Measurements from ENCODE around the gene OGFR. TPM values are rescaled to one million over a fixed set of nuclear protein-coding genes. Genes with fewer than 3 reads are reported as not detected.

OGFR gene
- total RNA-seq, 1 donor: 51.5 TPM

DNA sequence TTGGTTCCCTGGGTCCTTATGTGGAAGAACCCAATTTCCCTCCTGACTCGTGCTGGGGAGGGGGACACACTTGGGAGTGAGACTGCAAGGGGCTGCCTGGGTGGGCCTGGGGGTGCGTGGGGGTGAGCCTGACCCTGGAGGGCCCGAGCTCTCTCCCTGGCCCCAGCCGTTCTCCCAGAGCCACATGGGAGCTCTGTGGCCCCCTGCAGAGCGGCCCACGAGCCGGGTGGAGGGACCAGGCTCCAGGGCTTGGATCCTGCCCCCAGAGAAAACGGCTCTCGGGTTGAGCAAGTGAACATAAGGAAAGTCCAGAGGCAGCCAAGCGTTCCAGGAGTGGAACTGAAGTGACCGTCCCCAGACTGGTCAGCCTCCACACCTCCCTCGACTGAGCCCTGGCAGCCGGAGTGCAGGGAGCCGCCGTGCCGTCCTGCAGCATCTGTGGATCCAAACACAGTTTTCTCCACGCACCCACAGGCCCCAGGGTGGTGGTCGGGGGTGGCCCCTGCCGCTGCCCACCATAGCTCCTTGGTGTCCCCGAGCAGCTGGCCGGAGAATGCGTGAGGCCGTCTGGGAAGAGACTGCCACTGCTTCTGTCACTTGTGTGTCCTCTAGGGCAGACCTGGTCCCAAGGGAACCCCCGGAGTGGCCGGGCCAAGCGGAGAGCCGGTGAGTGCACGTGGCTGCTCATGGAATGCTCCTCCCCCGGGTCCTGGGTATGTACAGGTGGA is 22.8 kb downstream of the OGFR start:
- H3K4me1 ChIP-seq (ENCODE audit: insufficient read depth, low read length): peaks cover 18% of the 10 kb centered on the region
- no peaks in the 10 kb centered on the region for H3K9me3 ChIP-seq (ENCODE audit: low read depth, low read length)
- no peak overlapping the region for H3K4me3 ChIP-seq (ENCODE audit: low read length)
- no peaks in the 10 kb centered on the region for H3K27me3 ChIP-seq (ENCODE audit: insufficient read depth, low read length)

DNA sequence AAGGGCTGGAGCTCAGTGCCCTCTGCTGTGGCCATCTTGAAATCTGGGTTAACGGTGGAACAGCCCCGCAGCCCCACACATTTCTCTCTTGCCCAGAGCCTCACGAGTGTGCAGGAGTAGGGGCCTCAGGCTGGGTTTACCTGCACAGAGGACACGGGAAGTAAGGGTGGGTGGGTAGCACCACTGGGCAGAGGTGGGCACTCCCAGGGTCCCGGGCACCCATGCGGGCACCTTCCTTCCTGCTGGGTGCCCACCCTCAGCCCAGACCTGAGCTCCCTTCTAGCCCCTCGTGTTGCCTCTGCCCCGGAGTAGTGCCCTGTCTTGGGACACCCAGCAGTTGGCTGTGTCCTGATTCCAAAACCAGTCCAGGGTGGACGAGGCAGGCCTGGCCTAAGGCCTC is 23.4 kb downstream of the OGFR start:
- no peaks in the 10 kb centered on the region for H3K27me3 ChIP-seq (ENCODE audit: insufficient read depth, low read length)
- no peak overlapping the region for H3K4me3 ChIP-seq (ENCODE audit: low read length)
- H3K9me3 ChIP-seq (ENCODE audit: low read depth, low read length): no peaks in the 10 kb centered on the region
- H3K4me1 ChIP-seq (ENCODE audit: insufficient read depth, low read length): peaks cover 24% of the 10 kb centered on the region

DNA sequence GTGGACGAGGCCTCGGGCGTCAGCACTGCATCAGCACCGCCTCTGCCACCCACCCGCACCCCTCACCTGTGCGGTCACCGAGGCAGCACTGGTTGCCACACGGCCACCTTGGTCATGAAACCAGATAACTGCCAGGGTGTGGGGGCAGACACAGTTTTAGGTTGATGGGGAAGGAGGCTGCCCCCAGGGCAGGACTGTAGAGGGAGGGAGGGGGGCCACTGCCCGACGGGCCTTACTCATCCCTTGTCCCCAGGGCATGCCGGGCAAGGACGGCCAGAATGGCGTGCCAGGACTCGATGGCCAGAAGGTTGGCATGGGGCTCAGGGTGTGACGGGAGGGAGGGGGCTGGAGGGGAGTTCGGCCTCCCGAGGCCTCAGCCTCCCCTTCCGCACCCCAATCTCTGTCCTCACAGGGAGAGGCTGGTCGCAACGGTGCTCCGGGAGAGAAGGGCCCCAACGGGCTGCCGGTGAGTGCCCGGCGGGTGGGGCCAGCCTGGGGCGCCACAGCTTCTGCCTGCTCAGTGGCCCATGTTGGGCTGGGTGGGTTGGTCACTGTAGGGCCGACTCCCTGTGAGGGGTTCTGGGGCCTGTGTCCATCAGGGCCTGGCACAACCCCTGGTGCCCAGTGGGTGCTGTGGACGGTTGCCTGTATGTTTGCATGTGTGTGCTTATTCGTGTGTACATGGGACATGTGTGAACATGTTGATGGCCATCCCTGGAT is 24.0 kb downstream of the OGFR start:
- H3K27me3 ChIP-seq (ENCODE audit: insufficient read depth, low read length): no peaks in the 10 kb centered on the region
- H3K4me3 ChIP-seq (ENCODE audit: low read length): no peak overlapping the region
- no peaks in the 10 kb centered on the region for H3K9me3 ChIP-seq (ENCODE audit: low read depth, low read length)
- peaks cover 24% of the 10 kb centered on the region for H3K4me1 ChIP-seq (ENCODE audit: insufficient read depth, low read length)

DNA sequence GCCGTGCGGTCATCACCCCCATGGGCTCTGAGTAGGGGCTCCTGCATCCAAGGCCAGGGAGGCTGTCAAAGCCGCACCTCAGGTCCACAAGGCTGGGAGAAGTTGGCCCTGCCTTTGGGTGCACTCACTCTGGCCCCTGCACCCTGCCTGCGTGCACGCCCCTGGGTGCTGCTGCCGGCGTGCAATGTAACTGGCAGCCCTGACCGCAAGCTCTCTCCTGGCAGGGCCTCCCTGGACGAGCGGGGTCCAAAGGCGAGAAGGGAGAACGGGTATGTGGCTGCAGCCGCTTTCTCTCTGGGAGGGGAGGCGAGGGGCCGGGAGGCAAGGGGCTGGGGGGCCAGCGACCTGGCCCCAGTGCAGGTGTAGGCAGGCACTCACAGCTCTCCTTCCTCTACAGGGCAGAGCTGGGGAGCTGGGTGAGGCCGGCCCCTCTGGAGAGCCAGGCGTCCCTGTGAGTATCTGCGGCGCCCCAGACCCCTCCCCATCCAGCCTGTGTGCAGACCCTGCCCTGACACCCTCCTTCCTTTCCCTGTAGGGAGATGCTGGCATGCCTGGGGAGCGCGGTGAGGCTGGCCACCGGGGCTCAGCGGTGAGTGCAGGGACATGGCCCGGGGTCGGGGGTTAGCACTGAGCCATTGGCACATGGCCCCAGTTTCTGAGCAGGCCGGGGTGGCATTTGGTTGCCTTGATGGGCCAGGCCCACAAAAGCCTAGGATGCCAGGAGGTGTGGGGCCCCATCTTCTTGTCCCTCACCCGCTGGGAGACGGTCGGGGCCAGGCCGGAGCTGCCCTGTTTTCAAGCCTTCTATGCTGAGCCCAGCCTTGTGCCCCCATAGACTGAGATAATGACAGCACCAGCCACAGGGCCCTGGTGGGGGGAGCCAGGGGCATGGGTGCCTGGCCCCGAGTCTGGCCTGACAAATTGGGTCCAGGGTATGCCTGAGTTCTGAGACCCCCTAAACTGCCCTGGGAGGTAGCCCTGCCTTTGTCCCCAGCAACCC is 24.9 kb downstream of the OGFR start:
- peaks cover 19% of the 10 kb centered on the region for H3K4me1 ChIP-seq (ENCODE audit: insufficient read depth, low read length)
- no peaks in the 10 kb centered on the region for H3K27me3 ChIP-seq (ENCODE audit: insufficient read depth, low read length)
- no peak overlapping the region for H3K4me3 ChIP-seq (ENCODE audit: low read length)
- H3K9me3 ChIP-seq (ENCODE audit: low read depth, low read length): no peaks in the 10 kb centered on the region

DNA sequence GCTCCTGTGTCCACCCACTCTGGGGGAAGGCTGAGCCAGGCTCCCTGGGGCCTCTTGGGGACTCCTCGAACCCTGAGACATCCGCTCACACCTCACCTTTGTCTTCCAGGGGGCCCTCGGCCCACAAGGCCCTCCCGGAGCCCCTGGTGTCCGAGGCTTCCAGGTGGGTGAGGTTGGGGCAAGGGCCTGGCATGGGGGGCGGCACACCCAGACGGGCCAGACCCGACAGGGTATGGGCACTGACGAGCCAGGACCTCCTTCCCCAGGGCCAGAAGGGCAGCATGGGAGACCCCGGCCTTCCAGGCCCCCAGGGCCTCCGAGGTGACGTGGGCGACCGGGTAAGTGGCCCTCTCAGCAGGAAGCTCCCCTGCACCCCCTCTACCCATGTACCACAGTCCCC is 25.6 kb downstream of the OGFR start:
- Histone ChIP-seq H3K4me1 (ENCODE audit: insufficient read depth, low read length) (peaks cover 17% of the 10 kb centered on the region), H3K4me3 (ENCODE audit: low read length) (no peak overlapping the region), H3K9me3 (ENCODE audit: low read depth, low read length) (no peaks in the 10 kb centered on the region), H3K27me3 (ENCODE audit: insufficient read depth, low read length) (no peaks in the 10 kb centered on the region)

DNA sequence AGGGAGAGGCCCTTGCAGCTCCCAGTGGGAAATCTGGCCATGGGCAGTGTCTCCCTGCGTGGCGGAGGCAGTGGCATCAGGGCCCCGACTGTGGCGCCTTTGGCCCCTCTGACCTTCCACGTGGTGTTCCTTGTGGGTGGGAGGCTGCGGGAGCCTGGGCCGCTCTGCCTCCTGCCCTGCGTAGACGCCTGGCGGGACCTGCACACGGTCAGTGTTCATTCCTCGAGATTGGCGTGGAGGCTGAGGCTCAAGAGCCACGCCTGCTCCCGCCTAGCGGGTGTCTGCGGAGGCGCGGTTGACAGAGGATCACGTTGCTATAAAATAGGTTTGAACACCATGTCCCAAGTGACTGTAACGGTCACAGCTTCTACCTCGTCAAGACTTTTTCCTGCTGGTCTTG is 26.2 kb downstream of the OGFR start:
- Histone ChIP-seq H3K27me3 (ENCODE audit: insufficient read depth, low read length) (no peaks in the 10 kb centered on the region), H3K4me3 (ENCODE audit: low read length) (no peak overlapping the region), H3K4me1 (ENCODE audit: insufficient read depth, low read length) (peaks cover 17% of the 10 kb centered on the region), H3K9me3 (ENCODE audit: low read depth, low read length) (no peaks in the 10 kb centered on the region)

DNA sequence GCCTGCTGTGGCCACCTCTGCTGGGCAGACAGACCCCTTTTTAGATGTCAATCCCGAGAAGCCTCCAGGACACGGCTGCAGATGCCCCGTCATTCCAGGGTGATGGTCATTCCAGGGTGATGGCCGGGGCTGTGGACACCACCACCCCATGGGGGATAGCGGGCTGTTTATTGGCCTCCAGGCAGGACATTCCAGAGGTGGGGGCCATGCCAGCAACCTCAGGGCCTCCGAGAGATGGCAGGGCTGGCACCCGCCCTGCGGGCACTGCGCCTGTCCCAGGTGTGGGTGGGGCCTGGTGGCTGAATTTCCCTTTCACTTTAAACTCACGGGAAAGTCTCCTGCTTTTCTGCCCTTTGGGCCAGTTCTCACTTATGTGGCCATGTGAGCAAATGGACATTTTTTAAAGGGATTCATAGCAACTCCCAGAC is 26.7 kb downstream of the OGFR start:
- Histone ChIP-seq H3K9me3 (ENCODE audit: low read depth, low read length) (no peaks in the 10 kb centered on the region), H3K27me3 (ENCODE audit: insufficient read depth, low read length) (no peaks in the 10 kb centered on the region), H3K4me1 (ENCODE audit: insufficient read depth, low read length) (peaks cover 17% of the 10 kb centered on the region), H3K4me3 (ENCODE audit: low read length) (no peak overlapping the region)

DNA sequence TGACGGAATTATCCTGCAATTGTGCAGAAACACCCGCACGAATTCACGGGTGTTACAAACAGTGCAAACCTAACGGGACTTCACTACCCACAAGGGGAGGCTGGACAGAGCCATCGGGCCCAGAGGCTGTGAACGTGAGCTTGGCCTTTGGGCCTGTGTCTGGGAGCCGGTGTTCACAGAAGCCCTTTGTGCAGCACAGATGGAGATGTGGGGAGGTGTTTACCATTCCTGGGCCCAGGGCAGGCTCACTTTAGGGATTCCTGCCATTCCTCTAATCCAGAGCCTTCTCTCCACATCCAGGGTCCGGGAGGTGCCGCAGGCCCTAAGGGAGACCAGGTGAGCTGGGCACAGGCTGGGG is 27.2 kb downstream of the OGFR start:
- Histone ChIP-seq H3K4me1 (ENCODE audit: insufficient read depth, low read length) (peaks cover 17% of the 10 kb centered on the region), H3K4me3 (ENCODE audit: low read length) (no peak overlapping the region), H3K9me3 (ENCODE audit: low read depth, low read length) (no peaks in the 10 kb centered on the region), H3K27me3 (ENCODE audit: insufficient read depth, low read length) (no peaks in the 10 kb centered on the region)

DNA sequence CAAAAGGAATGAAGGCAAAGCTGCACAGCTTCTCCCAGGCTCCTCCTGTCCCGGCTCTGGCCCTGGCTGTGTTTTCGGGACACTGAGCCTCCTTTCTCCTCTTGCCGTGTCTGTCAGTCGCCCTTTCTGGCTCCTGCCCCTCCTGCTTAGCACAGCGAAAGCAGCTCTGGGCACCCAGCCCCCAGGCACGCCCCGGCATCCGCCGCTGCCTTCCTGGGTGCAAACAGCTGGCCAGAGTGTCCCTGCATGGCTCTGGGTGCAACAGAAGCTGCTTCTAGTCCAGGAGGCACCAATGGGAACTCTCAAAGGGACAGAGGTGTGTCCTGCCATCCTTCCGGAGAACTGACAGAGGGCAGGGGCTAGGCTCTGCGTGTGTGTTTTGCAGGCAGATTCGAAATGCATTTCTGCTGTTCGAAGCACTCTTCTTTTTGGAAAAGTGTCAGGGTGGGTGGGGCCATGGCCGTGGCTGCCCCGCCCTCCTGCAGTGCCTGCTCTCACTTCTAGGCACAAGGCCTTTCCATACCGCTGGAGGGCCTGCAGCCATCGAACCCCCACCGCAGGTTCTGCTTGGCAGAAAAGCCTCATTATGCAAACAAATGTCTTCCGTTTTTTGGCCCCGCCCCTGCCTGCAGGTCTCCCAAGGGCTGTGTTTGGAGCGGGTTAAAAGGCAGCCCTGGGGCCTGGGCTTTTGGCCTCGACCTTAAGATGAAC is 27.7 kb downstream of the OGFR start:
- Histone ChIP-seq H3K27me3 (ENCODE audit: insufficient read depth, low read length) (no peaks in the 10 kb centered on the region), H3K4me3 (ENCODE audit: low read length) (no peak overlapping the region), H3K9me3 (ENCODE audit: low read depth, low read length) (no peaks in the 10 kb centered on the region), H3K4me1 (ENCODE audit: insufficient read depth, low read length) (peaks cover 17% of the 10 kb centered on the region)

DNA sequence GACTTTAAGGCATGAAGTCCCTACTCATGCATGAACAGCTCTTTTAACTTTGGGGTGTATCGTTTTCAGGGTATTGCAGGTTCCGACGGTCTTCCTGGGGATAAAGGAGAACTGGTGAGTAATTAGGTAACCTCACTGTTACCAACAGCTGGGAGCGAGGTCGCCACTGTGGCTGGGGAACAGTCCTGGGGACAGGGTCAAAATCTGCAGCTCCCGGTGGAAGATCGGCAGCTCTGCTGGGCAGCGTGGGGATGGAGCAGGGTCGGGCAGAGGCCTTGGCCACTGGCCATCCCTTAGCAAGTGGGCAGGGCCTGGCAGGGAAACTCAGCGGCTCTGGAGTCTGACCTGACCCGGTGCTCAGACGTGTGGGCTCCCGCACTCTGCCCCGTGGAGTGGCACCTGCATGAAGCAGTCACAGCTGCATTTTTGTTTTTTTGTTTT is 28.3 kb downstream of the OGFR start:
- H3K9me3 ChIP-seq (ENCODE audit: low read depth, low read length): no peaks in the 10 kb centered on the region
- H3K4me3 ChIP-seq (ENCODE audit: low read length): no peak overlapping the region
- H3K4me1 ChIP-seq (ENCODE audit: insufficient read depth, low read length): peaks cover 20% of the 10 kb centered on the region
- H3K27me3 ChIP-seq (ENCODE audit: insufficient read depth, low read length): no peaks in the 10 kb centered on the region

DNA sequence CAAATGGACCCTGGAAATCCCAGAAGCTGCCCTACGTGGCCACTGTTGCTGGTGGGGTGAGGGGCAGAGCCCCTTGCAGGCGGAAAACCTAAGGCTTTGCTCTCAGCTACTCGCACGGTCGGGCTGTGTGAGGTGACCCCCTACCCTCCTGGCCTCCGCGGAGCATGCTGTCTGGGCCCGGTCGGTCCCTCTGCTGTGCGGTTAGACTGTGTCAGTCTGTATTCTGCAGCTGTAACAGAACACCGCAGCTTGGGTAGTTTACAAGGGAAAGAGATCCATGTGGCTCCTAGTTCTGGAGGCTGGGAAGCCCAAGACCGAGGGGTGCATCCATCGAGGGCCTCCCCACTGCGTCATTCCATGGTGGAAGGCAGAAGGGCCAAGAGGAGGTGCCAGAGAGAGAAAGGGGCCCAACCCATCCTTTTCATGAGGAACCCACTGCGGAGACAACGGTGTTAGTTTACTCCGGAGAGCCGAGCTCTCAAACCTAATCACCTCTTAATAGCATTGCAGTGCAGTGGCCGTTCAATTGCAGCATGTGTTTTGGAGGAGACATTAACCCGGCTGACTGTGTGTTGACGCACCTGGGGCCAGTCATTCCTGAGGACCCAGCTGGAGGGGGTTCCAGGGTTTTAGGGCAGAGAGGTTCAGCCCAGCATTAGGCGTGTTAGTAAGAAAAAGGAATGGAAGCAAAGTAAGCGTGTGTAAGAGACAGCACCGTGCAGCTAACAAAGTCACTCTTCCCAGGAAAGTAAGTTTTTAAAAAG is 30.5 kb downstream of the OGFR start:
- Histone ChIP-seq H3K4me3 (ENCODE audit: low read length) (no peak overlapping the region), H3K4me1 (ENCODE audit: insufficient read depth, low read length) (peaks cover 26% of the 10 kb centered on the region), H3K27me3 (ENCODE audit: insufficient read depth, low read length) (no peaks in the 10 kb centered on the region), H3K9me3 (ENCODE audit: low read depth, low read length) (no peaks in the 10 kb centered on the region)

DNA sequence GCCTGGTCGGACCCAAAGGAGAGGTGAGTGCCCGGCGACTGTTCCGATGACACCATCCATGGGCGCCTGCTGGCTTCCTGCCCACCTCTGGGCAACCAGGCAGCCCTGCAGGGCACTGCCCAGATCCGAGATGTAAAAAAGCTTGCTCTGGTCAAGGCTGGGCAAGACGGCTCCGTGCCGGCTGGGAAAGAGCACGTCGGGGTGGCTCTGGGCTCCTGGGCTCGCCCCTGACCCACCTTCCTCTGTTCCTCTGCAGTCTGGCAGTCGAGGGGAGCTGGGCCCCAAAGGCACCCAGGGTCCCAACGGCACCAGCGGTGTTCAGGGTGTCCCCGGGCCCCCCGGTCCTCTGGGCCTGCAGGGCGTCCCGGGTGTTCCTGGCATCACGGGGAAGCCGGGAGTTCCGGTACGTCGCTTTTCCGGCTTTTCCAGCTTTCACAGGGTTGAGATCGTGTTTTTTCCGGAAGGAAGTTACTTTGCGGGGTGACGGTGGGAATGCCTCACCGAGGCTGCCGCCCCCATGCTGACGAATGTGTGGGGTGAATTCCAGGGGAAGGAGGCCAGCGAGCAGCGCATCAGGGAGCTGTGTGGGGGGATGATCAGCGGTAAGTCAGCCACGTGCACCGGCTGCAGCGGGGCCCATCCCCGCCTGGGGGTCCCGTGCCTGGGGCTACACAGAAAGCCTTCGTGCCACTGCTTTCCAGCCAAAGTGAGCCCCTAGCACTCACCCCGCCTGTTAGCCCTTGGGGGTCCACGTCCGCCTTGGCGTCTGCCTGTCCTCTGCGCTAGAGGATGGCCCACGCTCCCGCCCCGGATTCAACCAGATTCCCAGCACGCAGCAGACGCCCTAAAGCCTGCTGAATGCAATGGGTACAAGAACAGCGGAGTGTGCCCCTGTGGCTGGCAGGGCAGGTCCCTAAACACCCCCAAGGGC is 31.6 kb downstream of the OGFR start:
- H3K4me1 ChIP-seq (ENCODE audit: insufficient read depth, low read length): peaks cover 26% of the 10 kb centered on the region
- no peak overlapping the region for H3K4me3 ChIP-seq (ENCODE audit: low read length)
- H3K27me3 ChIP-seq (ENCODE audit: insufficient read depth, low read length): no peaks in the 10 kb centered on the region
- H3K9me3 ChIP-seq (ENCODE audit: low read depth, low read length): no peaks in the 10 kb centered on the region

DNA sequence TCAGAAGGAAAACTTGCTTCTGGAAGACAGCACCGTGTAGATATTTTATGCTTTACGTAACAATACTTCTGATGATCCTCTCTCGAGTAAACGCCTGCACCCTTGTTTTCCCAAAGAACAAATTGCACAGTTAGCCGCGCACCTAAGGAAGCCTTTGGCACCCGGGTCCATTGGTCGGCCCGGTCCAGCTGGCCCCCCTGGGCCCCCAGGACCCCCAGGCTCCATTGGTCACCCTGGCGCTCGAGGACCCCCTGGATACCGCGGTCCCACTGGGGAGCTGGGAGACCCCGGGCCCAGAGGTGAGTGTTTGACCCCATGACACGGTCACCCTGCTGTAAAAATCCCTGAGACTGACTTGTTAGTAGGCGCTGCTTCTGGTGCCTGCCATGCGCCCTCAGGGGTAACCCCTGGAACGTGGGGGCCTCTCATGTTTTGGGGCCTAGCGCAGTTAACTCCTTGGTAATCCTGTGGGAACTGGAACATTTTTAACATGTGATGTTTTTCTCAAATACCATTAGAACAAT is 32.4 kb downstream of the OGFR start:
- no peaks in the 10 kb centered on the region for H3K9me3 ChIP-seq (ENCODE audit: low read depth, low read length)
- H3K27me3 ChIP-seq (ENCODE audit: insufficient read depth, low read length): no peaks in the 10 kb centered on the region
- H3K4me1 ChIP-seq (ENCODE audit: insufficient read depth, low read length): peaks cover 20% of the 10 kb centered on the region
- H3K4me3 ChIP-seq (ENCODE audit: low read length): no peak overlapping the region
